WTC11 (cell line): ENCODE measurements around the gene NFKBIE.

Experiments
- NFATC4 ChIP-seq: fragments of 250-450 bp; sonication (Bioruptor Pico); IDR thresholded peaks from 2 replicates; pipeline ENCODE4 v1.9.0; 2021; ENCODE audit warnings: mild to moderate bottlenecking
- TF ChIP-seq, protein P1 (sequence below): sonication (generic); formaldehyde crosslinking; IDR thresholded peaks from 2 replicates; pipeline ENCODE4 v1.8.1; 2023; ENCODE audit warnings: mild to moderate bottlenecking, missing genetic modification reagents

- TF ChIP-seq, protein P1, sequence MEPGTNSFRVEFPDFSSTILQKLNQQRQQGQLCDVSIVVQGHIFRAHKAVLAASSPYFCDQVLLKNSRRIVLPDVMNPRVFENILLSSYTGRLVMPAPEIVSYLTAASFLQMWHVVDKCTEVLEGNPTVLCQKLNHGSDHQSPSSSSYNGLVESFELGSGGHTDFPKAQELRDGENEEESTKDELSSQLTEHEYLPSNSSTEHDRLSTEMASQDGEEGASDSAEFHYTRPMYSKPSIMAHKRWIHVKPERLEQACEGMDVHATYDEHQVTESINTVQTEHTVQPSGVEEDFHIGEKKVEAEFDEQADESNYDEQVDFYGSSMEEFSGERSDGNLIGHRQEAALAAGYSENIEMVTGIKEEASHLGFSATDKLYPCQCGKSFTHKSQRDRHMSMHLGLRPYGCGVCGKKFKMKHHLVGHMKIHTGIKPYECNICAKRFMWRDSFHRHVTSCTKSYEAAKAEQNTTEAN (CRISPR knock-in tag): no peak
- no peak for TF ChIP-seq NFATC4
These were observed 43.9 kb downstream of the NFKBIE start for GRCh38 chr6:44221291-44221960.
